EL (cell line): ENCODE results near the gene OTOG.

Source experiments
- DNase-seq: peaks from one replicate; pipeline ENCODE4 v3.0.0-alpha.2; 2016

The OTOG gene

DNA sequence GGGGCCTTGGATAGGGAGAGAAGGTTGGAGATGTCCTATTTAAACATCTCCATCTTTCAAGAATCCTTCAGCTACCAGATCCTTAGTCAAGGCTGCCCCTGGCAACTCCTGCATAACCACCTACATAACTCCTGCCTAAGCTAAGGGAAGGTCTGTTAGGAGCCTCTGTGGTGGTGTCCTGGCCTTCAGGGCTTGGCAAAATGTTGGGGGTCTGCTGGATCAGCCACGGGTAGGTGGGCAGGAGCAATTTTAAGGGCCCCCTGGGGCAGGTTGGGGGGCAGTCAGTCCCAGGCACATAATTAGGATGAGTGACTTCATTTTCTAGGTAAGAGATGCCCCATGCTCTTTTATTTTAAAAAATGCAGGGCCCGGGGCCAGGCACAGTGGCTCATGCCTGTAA lies 28.7 kb upstream of the OTOG start:
- DNase-seq = no peak

DNA sequence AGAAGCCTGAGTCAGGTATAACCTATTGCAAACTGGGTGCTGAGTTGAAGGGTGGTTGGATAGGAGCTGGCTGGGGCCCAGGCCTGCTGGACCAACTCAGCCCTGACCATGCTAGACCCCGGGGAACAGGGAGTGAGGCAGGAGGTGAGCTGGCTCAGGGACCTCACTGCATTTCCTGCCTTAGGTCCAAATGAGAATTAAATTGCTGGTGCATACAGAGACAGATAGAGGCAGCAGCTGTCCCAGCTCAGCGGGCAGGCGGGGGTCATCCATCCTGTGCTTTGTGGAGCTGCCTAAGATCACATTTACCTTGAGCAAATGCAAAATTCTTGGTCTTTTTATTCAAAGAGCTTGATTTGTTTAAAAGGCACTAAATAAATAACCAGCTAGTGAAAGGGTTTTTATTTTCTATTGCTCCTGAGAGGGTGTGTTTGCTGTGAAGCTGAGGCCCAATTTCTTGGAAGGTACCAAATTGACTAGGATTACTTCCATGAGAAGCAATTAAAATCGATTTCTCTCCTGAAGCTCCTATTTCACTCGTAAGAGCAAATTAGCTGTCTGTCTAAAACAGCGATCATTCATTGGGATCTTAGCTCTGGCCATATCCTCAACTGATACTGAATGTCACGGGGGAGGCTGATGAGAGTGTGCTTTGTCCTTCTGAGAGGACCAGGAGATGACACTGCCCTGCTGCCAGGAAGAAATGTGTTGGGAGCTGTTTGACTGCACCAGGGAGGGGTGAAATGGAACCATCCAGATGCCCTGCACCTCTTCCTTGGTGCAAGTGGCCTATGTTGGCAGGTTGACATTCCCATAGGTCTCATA lies 27.8 kb upstream of the OTOG start:
- DNase-seq = no peak

DNA sequence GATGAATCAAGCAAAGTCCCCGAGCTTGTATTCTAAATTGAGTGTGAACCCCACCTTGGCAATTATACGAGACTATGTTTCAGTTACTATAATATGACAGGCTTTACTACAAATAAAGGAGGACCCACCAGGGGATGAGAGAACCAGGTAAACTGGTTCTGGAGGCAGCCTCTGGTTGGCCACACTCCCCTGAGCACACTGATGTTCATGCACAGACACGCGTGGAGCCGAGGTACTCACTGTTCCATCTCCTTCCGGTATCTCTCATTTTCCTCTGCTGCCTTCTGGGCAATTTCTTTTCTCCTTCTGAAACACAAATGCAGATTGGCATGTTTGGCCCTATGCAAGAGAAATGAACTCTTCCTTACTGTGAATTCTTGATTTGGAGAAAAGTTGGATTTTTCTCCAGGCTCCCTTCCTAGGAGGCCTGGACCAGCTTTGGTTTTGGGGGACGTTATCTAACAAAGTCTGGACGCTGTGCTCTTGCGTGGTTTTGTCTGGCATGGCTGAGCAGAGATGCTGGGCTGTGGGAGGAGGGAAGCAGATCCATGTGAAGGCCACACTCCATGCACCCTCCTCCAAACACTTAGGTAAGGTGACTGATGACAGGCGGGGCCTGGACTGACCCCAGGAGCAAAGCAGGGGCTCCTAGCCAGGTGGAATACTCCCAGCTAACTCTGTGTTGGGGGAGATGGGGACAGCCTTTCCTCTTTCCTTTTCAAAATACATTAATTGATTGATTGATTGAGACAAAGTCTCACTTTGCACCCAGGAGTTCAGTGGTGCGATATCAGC lies 25.8 kb upstream of the OTOG start:
- DNase-seq = no peak

DNA sequence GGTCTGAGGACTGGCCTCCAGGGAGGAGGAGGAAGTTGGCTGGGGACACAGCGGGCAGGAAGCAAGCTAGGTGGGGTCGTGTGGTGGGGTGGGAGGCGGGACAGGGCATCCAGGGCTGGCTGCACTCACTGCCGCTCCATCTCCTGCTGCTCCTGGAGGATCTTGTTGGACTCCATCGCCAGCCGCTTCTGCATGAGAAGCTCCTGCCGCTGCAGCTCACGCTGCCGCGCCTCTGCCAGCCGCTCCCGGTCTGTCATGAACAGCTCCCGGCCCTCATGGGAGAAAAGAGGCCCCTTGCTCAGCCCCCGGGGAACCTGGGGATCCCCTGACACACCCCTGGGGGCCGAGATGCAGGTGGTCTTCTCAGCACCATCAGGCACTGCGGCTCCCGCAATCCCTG lies 24.4 kb upstream of the OTOG start:
- DNase-seq = no peak

DNA sequence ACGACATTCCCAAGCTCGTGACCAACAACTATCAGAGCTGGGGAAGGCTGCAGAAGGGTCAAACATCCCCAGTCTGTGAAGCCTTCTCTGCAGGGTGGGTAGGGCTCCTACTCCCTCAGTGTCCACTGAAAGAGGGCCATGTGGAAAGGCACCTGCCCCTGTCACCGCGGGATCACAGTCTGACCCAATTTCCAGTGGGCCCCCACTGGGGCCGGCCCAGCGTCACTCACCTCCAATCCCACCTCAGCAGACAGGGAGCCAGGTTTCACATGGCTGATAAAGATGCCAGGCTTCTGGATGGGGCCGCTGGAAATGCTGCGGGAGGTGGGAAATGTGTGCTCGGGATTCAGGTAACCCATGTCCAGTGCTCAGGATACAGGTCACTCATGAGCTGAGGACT lies 22.8 kb upstream of the OTOG start:
- DNase-seq = no peak

GRCh38 chr11:17525570-17525969 lies 21.5 kb upstream of the OTOG start:
- no peak for DNase-seq

- no peak for DNase-seq
These were observed 20.7 kb upstream of the OTOG start for GRCh38 chr11:17526326-17526725.

- no peak for DNase-seq
These were observed 20.0 kb upstream of the OTOG start for GRCh38 chr11:17526931-17527627.

- DNase-seq = no peak
These were observed 19.4 kb upstream of the OTOG start for GRCh38 chr11:17527628-17527995.

DNA sequence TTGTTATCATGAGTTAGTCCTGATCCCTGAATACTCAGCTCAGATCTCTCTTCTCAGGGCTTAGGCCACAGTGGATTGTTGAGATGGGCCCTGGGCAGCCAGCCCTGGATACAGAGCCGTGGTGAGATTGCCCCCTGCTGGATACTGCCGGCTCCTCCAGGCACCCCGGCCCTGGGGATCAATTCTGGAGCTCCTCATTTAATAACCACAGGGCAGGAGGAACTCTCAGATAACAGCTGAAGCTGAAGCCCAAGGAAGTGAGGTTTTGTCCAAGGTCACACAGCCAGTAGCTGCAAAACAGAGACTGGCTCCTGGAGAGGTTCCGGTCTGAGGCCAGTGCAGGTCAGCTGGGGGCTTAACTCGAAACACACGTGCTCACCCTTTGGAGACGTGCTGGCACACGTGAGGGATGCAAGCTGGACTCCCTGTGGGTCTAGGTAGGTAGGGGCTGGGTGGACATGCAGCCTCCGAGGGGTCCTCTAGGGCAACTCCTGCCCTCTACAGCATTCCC lies 18.8 kb upstream of the OTOG start:
- peak; percentile 45 for DNase-seq

GRCh38 chr11:17528906-17529843 lies 17.9 kb upstream of the OTOG start:
- peak; percentile 11 for DNase-seq

DNA sequence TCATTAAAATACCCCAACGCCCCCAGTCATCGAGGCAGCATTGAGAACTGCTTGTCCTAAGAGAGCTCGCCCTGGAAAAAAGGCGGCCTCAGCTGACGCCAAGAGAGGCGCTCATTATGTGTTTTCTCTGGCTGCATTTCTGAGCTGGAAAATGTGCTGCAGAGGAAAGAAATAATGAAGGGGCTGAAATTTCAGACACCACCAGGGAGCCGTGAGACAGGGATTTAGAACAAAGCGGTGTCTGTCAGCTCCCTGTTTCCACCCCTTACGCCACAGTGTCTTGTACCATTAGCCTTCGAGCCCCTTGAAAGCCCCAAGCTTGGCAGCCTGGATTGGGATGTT lies 17.2 kb upstream of the OTOG start:
- DNase-seq = no peak

DNA sequence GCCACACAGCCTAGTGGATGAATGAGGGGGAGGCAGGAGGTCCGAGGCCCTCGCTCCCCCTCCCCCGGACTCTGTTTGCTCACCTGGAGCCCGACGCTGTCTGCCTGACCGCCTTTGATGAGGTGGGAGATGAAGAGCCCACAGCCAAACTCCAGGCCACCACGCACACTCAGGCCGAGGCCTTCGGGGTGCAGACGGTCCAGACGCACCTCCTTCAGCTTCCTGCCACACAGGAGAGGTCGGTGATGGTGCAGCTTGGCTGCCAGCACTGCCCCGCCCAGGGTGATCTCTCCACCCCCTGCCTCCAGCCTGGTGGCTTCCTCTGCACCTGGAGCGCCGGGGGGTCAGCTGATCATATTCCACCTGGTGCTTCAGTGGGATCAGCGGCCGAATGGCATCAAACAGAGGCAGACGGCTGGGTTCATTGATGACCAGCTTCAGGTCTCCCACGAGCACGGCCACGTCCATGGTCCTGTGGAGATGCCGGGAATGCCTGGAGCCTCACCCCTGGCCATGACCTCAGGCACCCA lies 15.9 kb upstream of the OTOG start:
- no peak for DNase-seq

DNA sequence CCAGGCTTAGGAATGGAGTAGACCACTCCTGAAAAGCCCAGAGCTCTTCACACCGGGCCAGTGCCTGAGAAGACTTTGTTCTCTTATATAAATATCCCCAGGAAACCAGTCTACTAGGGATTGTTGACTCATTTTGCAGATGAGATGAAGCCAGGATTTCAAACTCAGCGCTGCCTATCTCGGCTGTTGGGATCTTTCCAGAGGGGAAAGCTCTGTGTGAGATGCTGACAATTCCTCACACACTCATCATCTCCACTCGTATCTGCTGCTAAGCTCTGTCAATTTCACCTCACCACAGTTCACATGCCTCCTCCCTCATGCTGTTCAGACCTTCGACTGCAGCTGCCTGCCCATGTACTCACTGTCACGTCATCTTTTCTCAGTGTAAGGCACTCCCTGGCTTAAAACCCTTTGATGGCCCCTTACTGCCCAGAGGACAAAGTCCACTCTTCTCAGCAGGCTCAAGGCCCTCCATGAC lies 15.4 kb upstream of the OTOG start:
- peak; percentile 68 for DNase-seq

DNA sequence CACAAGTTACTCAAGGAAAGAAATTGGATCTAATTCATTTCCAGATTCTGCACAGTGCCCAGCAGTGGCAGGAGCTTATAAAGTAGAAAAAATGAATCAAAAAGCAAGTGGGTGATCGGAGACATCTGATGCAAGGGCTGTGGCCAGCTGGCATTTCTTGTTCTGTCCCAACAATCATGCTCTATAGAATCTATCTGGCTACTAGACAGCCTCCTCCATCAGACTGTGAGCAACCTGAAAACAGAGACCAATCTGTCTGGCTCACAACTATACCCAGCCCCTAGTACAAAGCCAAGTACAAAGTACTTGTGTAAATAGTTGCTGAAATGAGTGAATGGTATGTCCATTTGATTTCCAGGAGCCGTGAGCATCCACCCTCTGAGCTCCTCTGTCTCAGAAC lies 14.3 kb upstream of the OTOG start:
- DNase-seq = no peak

- no peak for DNase-seq
These were observed 13.7 kb upstream of the OTOG start for GRCh38 chr11:17533341-17533740.

DNA sequence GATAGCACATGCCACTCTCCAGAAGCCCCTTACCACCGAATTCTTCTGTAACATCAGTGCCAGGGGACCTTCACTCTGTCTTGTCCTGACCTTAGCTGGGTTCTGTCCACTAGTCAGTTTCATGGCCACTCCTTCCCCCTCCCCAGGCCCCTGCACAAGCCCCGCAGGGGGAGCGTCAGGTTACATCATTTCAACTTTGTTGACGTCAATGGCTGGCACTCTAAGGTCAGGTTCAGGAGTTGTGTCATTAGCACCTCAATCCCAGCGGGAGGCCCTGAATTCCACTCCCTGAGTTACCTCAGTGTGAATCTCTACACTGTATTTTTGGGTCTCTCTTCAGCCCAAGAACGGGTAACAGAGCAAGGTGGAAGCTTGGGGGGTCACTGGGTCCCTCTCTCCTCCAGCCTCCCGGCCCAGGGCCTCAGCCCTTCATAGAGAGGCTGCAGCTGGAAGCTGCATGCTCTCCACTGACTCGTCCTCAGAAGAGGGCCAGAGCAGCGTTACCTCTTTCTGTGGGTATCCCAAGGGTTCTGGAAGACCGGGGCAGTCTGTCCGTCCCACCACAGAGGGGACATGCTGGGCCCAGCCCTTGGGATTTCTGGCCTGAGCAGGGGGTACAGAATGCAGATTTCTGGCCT lies 13.2 kb upstream of the OTOG start:
- DNase-seq = no peak

GRCh38 chr11:17535488-17535887 lies 11.6 kb upstream of the OTOG start:
- no peak for DNase-seq

- no peak for DNase-seq
These were observed 9.8 kb upstream of the OTOG start for GRCh38 chr11:17537261-17537660.

- no peak for DNase-seq
These were observed 9.0 kb upstream of the OTOG start for GRCh38 chr11:17538054-17538453.

GRCh38 chr11:17538731-17539130 lies 8.3 kb upstream of the OTOG start:
- no peak for DNase-seq

- DNase-seq = no peak
These were observed 6.3 kb upstream of the OTOG start for GRCh38 chr11:17540807-17541206.
